ENCODE data around the gene ST8SIA5. TPM values are rescaled to one million over a fixed set of nuclear protein-coding genes. Genes with fewer than 3 reads are reported as not detected.

Gene ST8SIA5
- total and polyA plus RNA-seq, 2 of the 4 experiments (the other 2 are of a cell fraction): 0.03 TPM; not detected in 1

DNA sequence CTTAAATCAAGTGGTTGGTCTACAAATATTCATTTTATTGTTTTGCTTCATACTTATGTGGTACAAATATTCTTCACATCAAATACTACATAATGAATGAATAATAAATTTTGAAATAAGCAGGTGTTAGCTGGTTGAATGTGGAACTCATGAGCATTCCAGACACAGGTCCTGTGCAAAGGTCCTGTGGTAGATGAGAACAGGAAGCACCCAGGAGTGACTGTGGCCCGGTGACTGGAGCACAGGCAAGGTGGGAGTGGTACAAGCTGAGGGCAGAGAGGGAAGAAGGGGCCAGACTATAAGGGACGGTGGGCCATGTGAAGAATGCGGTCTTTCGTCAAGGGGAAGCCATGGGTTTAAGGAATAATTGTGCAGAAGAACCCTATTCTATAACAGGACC lies 73.6 kb downstream of the ST8SIA5 start:
- TF ChIP-seq FOS (IDR thresholded peaks at IDR 0.05; ENCODE audit: low read depth, low read length) (no peak), BHLHE40 (IDR thresholded peaks at IDR 0.05; ENCODE audit: low read depth, low read length) (no peak), MAFK (IDR thresholded peaks at IDR 0.05; ENCODE audit: low read depth, low read length) (no peak), RCOR1 (IDR thresholded peaks at IDR 0.05; ENCODE audit: insufficient replicate concordance, low read length) (no peak), CHD1 (IDR thresholded peaks at IDR 0.05; ENCODE audit: low read depth, low read length) (no peak), RFX5 (IDR thresholded peaks at IDR 0.05; ENCODE audit: low read depth, low read length) (no peak), CEBPB (IDR thresholded peaks at IDR 0.05; ENCODE audit: low read depth, low read length) (no peak)
- TF ChIP-seq, protein P1, sequence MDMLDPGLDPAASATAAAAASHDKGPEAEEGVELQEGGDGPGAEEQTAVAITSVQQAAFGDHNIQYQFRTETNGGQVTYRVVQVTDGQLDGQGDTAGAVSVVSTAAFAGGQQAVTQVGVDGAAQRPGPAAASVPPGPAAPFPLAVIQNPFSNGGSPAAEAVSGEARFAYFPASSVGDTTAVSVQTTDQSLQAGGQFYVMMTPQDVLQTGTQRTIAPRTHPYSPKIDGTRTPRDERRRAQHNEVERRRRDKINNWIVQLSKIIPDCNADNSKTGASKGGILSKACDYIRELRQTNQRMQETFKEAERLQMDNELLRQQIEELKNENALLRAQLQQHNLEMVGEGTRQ (IDR thresholded peaks at IDR 0.05; ENCODE audit: low read depth, low read length): no peak
- TF ChIP-seq, protein P2, sequence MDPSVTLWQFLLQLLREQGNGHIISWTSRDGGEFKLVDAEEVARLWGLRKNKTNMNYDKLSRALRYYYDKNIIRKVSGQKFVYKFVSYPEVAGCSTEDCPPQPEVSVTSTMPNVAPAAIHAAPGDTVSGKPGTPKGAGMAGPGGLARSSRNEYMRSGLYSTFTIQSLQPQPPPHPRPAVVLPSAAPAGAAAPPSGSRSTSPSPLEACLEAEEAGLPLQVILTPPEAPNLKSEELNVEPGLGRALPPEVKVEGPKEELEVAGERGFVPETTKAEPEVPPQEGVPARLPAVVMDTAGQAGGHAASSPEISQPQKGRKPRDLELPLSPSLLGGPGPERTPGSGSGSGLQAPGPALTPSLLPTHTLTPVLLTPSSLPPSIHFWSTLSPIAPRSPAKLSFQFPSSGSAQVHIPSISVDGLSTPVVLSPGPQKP (IDR thresholded peaks at IDR 0.05; ENCODE audit: borderline replicate concordance, low read depth, low read length): no peak
- Histone ChIP-seq H3K4me1 (ENCODE audit: control insufficient read depth, insufficient read depth, low read length) (no peaks in the 10 kb centered on the region), H3K9me1 (ENCODE audit: insufficient read depth, low read length) (no peaks in the 10 kb centered on the region), H2BK15ac (ENCODE audit: low read depth, low read length) (no peak overlapping the region), H3K27ac (ENCODE audit: insufficient read depth, low read length) (no peak overlapping the region), H2AK5ac (ENCODE audit: low read depth, low read length) (no peak overlapping the region), H3K36me3 (ENCODE audit: control insufficient read depth, insufficient read depth, low read length) (no peaks in the 10 kb centered on the region), H4K91ac (ENCODE audit: insufficient read depth, low read depth, low read length) (no peak overlapping the region), H2BK120ac (ENCODE audit: low read depth, low read length) (no peak overlapping the region), H3K9me3 (ENCODE audit: control insufficient read depth, insufficient read depth, low read length) (no peaks in the 10 kb centered on the region), H3K27me3 (ENCODE audit: control insufficient read depth, insufficient read depth, low read length) (no peaks in the 10 kb centered on the region; the same call in 1 of the 2 replicates), H3K4me2 (ENCODE audit: low read depth, low read length) (no peak overlapping the region), H3K4me3 (ENCODE audit: insufficient read depth, low read depth, low read length) (no peak overlapping the region), H4K20me1 (ENCODE audit: insufficient read depth, low read length) (no peaks in the 10 kb centered on the region), H2AK9ac (replicated peaks; ENCODE audit: low read depth, low read length, poor library complexity) (no peak overlapping the region), H3K4ac (ENCODE audit: low read depth, low read length) (no peak overlapping the region), H4K5ac (ENCODE audit: low read depth, low read length) (no peak overlapping the region), H3K9ac (ENCODE audit: low read depth, low read length) (no peak overlapping the region), H2AFZ (replicated peaks; ENCODE audit: low read length, poor library complexity) (no peak overlapping the region), H2BK20ac (ENCODE audit: low read depth, low read length) (no peak overlapping the region), H3K23ac (ENCODE audit: low read depth, low read length) (no peak overlapping the region), H3K14ac (replicated peaks; ENCODE audit: low read depth, low read length) (no peak overlapping the region), H2BK5ac (ENCODE audit: low read depth, low read length, poor library complexity, severe bottlenecking) (no peak overlapping the region), H3K56ac (ENCODE audit: extremely low read depth, insufficient read depth, low read length) (no peak overlapping the region), H3K18ac (ENCODE audit: low read depth, low read length) (no peak overlapping the region), H3K79me1 (ENCODE audit: low read depth in 1 of 2, low read length in 2 of 2) (no peaks in the 10 kb centered on the region), H4K8ac (ENCODE audit: low read depth in 2 of 2, low read length in 2 of 2) (no peak overlapping the region)
- ChIA-PET POLR2A (ENCODE audit: unreplicated experiment) (no interaction called here), CTCF (no interaction called here)
- DNase-seq (no peak), ATAC-seq (ENCODE audit: low read depth) (no peak)
- WGBS, 2 experiments (ENCODE audit: extremely low coverage in 2 of 2, insufficient read length in 1 of 2): no CpG with 5 or more reads among the region's 4 CpGs
- dilution Hi-C loops (cut with HindIII; ENCODE audit: low sequenced_read_pairs, unreplicated experiment): no loop called here
- intact Hi-C loops (cut with micrococcal nuclease): no loop called here
- BruUV-seq (replicated peaks): no TSS peak
- in situ Hi-C loops (cut with MboI; ENCODE audit: low sequenced_read_pairs): no loop called here
